Head of caudate nucleus (tissue), 42 donors: ENCODE measurements around the gene NDUFS1.
A peak's percentile ranks its signal among the peaks of the same experiment; 100 is the strongest.
"Not testable (repeated sequence)": the region's sequence is repeated elsewhere in the genome, so short reads cannot be mapped to it uniquely, and the experiment has no call there.

Source experiments
- DNase-seq, 42 donors: peaks; one replicate each; pipeline versions ENCODE4 v3.0.0 to v3.0.0-alpha.2; 2020 to 2021; ENCODE audit warnings: mixed read lengths in 7 of 42
- intact Hi-C: fragments of 100-400 bp; cut with DNase I; formaldehyde crosslinking; loops from one replicate; pipeline ENCODE4 v1.15.0; 2022

NDUFS1 gene

GRCh38 chr2:206159346-206160124 is at the start of gene NDUFS1, which contains the start of gene EEF1B2:
NDUFS1 (minus strand) TSS chr2:206159444; CDS start chr2:206153678, 5,766 bp downstream.
EEF1B2 (plus strand) TSS chr2:206159895; CDS start chr2:206159980, 85 bp downstream.
- peak; percentile 95 to 99 (median 99) for DNase-seq
- intact Hi-C loops: loop anchor here (5.0 to 10.0 kb wide), 2 partner anchors 72 to 105 kb away; partner anchors contain the start of gene INO80D

- intact Hi-C loops: no loop called here
- no peak for DNase-seq
These were observed 49.7 kb upstream of the NDUFS1 start for GRCh38 chr2:206208900-206209299.

- intact Hi-C loops, DNase-seq: not testable (repeated sequence)
These were observed 48.1 kb upstream of the NDUFS1 start for GRCh38 chr2:206207316-206207715.

- intact Hi-C loops: no loop called here
- no peak for DNase-seq
These were observed 45.5 kb upstream of the NDUFS1 start for GRCh38 chr2:206204710-206205109.

GRCh38 chr2:206203331-206203730 is 44.1 kb upstream of the NDUFS1 start:
- DNase-seq: no peak
- intact Hi-C loops: no loop called here

- intact Hi-C loops: no loop called here
- DNase-seq: no peak
These were observed 43.2 kb upstream of the NDUFS1 start for GRCh38 chr2:206202446-206202845.

GRCh38 chr2:206201075-206201848 is 42.0 kb upstream of the NDUFS1 start:
- intact Hi-C loops: no loop called here

GRCh38 chr2:206198677-206199076 is 39.4 kb upstream of the NDUFS1 start:
- intact Hi-C loops: no loop called here
- DNase-seq: no peak

More at GRCh38 chr2:206201075-206201848, 42.0 kb upstream of the NDUFS1 start:
- DNase-seq: no peak

GRCh38 chr2:206193671-206194357 is 34.6 kb upstream of the NDUFS1 start:
- DNase-seq: no peak
- intact Hi-C loops: no loop called here

- intact Hi-C loops: no loop called here
- DNase-seq: no peak
These were observed 32.9 kb upstream of the NDUFS1 start for GRCh38 chr2:206192157-206192556.

GRCh38 chr2:206190689-206191088 is 31.4 kb upstream of the NDUFS1 start:
- intact Hi-C loops: no loop called here
- peak in 23 of 42 donors; percentile 7 to 70 (median 32) for DNase-seq

GRCh38 chr2:206190111-206190510 is 30.9 kb upstream of the NDUFS1 start:
- intact Hi-C loops: no loop called here
- no peak for DNase-seq

GRCh38 chr2:206189691-206190090 is 30.4 kb upstream of the NDUFS1 start:
- intact Hi-C loops: no loop called here
- DNase-seq: no peak

- DNase-seq, intact Hi-C loops: not testable (repeated sequence)
These were observed 22.3 kb upstream of the NDUFS1 start for GRCh38 chr2:206181526-206181925.

- DNase-seq: no peak
- intact Hi-C loops: no loop called here
These were observed 17.7 kb upstream of the NDUFS1 start for GRCh38 chr2:206176901-206177300.

- no peak for DNase-seq
- intact Hi-C loops: no loop called here
These were observed 16.9 kb upstream of the NDUFS1 start for GRCh38 chr2:206176121-206176520.

GRCh38 chr2:206173147-206173546 is 13.9 kb upstream of the NDUFS1 start:
- intact Hi-C loops: no loop called here
- no peak for DNase-seq

GRCh38 chr2:206171624-206172397 is 12.6 kb upstream of the NDUFS1 start:
- DNase-seq, intact Hi-C loops: not testable (repeated sequence)

GRCh38 chr2:206168230-206168629 is 9.0 kb upstream of the NDUFS1 start:
- intact Hi-C loops: loop anchor here (10.0 kb wide), 1 partner anchor 97 kb away; no protein-coding TSS in a partner anchor
- DNase-seq: not testable (repeated sequence)
